Smooth muscle cell (in vitro differentiated cells): ENCODE measurements around the gene CAPSL. TPM values are rescaled to one million over a fixed set of nuclear protein-coding genes. Genes with fewer than 3 reads are reported as not detected.

Experiments
- DNase-seq: peaks from one replicate; lab custom pipeline; 2025; ENCODE audit not compliant: unreplicated experiment; lab: John Stamatoyannopoulos, UW
- H2AFZ ChIP-seq: fragments of 200-600 bp; sonication (generic); 2 replicates; pipeline ENCODE4 v1.6.0; 2016; ENCODE audit warnings: antibody characterized with exemption, low read depth, mild to moderate bottlenecking
- H3F3A ChIP-seq: fragments of 200-600 bp; sonication (generic); 2 replicates; pipeline ENCODE4 v1.6.0; 2017; ENCODE audit warnings: antibody characterized with exemption, low read depth
- H3K27ac ChIP-seq: fragments of 200-600 bp; sonication (generic); 2 replicates; pipeline ENCODE4 v1.5.1; 2016; ENCODE audit warnings: low read depth, mild to moderate bottlenecking
- H3K27me3 ChIP-seq: fragments of 200-600 bp; sonication (generic); 2 replicates; pipeline ENCODE4 v1.6.1; 2016; ENCODE audit warnings: low read depth, mild to moderate bottlenecking
- H3K36me3 ChIP-seq: fragments of 200-600 bp; sonication (generic); 2 replicates; pipeline ENCODE4 v1.5.1; 2016; ENCODE audit warnings: low read depth
- H3K4me1 ChIP-seq: fragments of 200-600 bp; sonication (generic); 2 replicates; pipeline ENCODE4 v1.5.1; 2016; ENCODE audit warnings: low read depth
- H3K4me2 ChIP-seq: fragments of 200-600 bp; sonication (generic); 2 replicates; pipeline ENCODE4 v1.6.0; 2016; ENCODE audit warnings: mild to moderate bottlenecking
- H3K4me3 ChIP-seq: fragments of 200-600 bp; sonication (generic); 2 replicates; pipeline ENCODE4 v1.5.1; 2016; ENCODE audit warnings: mild to moderate bottlenecking
- H3K79me2 ChIP-seq: fragments of 200-600 bp; sonication (generic); 2 replicates; pipeline ENCODE4 v1.6.0; 2016; ENCODE audit warnings: low read depth, mild to moderate bottlenecking
- H3K9ac ChIP-seq: fragments of 200-600 bp; sonication (generic); 2 replicates; pipeline ENCODE4 v1.6.0; 2016; ENCODE audit warnings: low read depth
- H3K9me3 ChIP-seq: fragments of 200-600 bp; sonication (generic); replicated peaks from 2 replicates; pipeline ENCODE4 v1.5.1; 2016; ENCODE audit warnings: low read depth
- H4K20me1 ChIP-seq: fragments of 200-600 bp; sonication (generic); 2 replicates; pipeline ENCODE4 v1.6.0; 2016; ENCODE audit warnings: low read depth
- WGBS: methylation state at CpG from one replicate; pipeline ENCODE4 v1.1.7; 2016; ENCODE audit warnings: low lambda C conversion rate; 5-methylcytosine and 5-hydroxymethylcytosine counted together
- polyA plus RNA-seq: library from polyadenylated mRNA; unstranded; fragments of >200 nt; fragmentation: Nextera tagmentation; extraction: Ambion mirVana; gene quantifications from 2 replicates; pipeline ENCODE4 v1.2.1, GENCODE V29; 2016
- total RNA-seq: library from RNA; depleted of rRNA; stranded (reverse); fragments of >200 nt; gene quantifications from 2 replicates; pipeline ENCODE4 v1.2.3, GENCODE V29; 2014
- TF ChIP-seq, protein P1 (sequence below): fragments of 200-600 bp; sonication (generic); IDR thresholded peaks from 2 replicates; pipeline ENCODE4 v1.5.1; 2017; ENCODE audit warnings: borderline replicate concordance, mild to moderate bottlenecking, antibody characterized with exemption; ENCODE audit not compliant: insufficient read depth, poor library complexity, severe bottlenecking

CAPSL gene
- total and polyA plus RNA-seq, 2 experiments from 2014 or later = 0.13 TPM; not detected in 1

- peak overlapping the region; percentile 88 for H3K27ac ChIP-seq
- no peak for DNase-seq
These were observed 76.7 kb downstream of the CAPSL start for GRCh38 chr5:35861718-35862117.

GRCh38 chr5:35860686-35861085 lies 77.7 kb downstream of the CAPSL start:
- Histone ChIP-seq H3K27me3 (no peaks in the 10 kb centered on the region), H4K20me1 (no peaks in the 10 kb centered on the region), H3K9me3 (no peaks in the 10 kb centered on the region), H2AFZ (no peak overlapping the region), H3K4me1 (peaks cover 31% of the 10 kb centered on the region), H3K27ac (peak overlapping the region; percentile 88), H3K36me3 (peaks cover 6% of the 10 kb centered on the region), H3K4me3 (no peak overlapping the region), H3K4me2 (no peak overlapping the region), H3F3A (peaks cover 16% of the 10 kb centered on the region), H3K79me2 (no peaks in the 10 kb centered on the region), H3K9ac (no peak overlapping the region)
- TF ChIP-seq, protein P1, sequence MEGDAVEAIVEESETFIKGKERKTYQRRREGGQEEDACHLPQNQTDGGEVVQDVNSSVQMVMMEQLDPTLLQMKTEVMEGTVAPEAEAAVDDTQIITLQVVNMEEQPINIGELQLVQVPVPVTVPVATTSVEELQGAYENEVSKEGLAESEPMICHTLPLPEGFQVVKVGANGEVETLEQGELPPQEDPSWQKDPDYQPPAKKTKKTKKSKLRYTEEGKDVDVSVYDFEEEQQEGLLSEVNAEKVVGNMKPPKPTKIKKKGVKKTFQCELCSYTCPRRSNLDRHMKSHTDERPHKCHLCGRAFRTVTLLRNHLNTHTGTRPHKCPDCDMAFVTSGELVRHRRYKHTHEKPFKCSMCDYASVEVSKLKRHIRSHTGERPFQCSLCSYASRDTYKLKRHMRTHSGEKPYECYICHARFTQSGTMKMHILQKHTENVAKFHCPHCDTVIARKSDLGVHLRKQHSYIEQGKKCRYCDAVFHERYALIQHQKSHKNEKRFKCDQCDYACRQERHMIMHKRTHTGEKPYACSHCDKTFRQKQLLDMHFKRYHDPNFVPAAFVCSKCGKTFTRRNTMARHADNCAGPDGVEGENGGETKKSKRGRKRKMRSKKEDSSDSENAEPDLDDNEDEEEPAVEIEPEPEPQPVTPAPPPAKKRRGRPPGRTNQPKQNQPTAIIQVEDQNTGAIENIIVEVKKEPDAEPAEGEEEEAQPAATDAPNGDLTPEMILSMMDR = no peak
- no peak for DNase-seq
- WGBS = 81% methylated on average over 1 of the region's 1 CpG

More at GRCh38 chr5:35861718-35862117, 76.7 kb downstream of the CAPSL start:
- H2AFZ ChIP-seq = no peak overlapping the region
- H3K9me3 ChIP-seq = no peaks in the 10 kb centered on the region
- no peaks in the 10 kb centered on the region for H3K27me3 ChIP-seq
- H4K20me1 ChIP-seq = no peaks in the 10 kb centered on the region
- H3K9ac ChIP-seq = no peak overlapping the region
- no peaks in the 10 kb centered on the region for H3K79me2 ChIP-seq
- WGBS = 73% methylated on average over 1 of the region's 1 CpG
- peaks cover 6% of the 10 kb centered on the region for H3K36me3 ChIP-seq
- no peak overlapping the region for H3K4me3 ChIP-seq
- TF ChIP-seq, protein P1 = no peak
- peaks cover 31% of the 10 kb centered on the region for H3K4me1 ChIP-seq
- H3K4me2 ChIP-seq = no peak overlapping the region
- H3F3A ChIP-seq = peaks cover 16% of the 10 kb centered on the region

- Histone ChIP-seq H3K9ac (peak overlapping the region; percentile 14), H2AFZ (peak overlapping the region; percentile 30), H3K27ac (peak overlapping the region; percentile 88), H3K9me3 (no peaks in the 10 kb centered on the region), H4K20me1 (no peaks in the 10 kb centered on the region), H3K36me3 (peaks cover 2% of the 10 kb centered on the region), H3K4me1 (peaks cover 31% of the 10 kb centered on the region), H3K4me3 (no peak overlapping the region), H3K27me3 (no peaks in the 10 kb centered on the region), H3F3A (peaks cover 16% of the 10 kb centered on the region), H3K4me2 (peak overlapping the region; percentile 79), H3K79me2 (no peaks in the 10 kb centered on the region)
- TF ChIP-seq, protein P1 = no peak
- no peak for DNase-seq
- WGBS = 40% methylated on average over 3 of the region's 3 CpGs
These were observed 79.2 kb downstream of the CAPSL start for GRCh38 chr5:35859101-35859661.

GRCh38 chr5:35857606-35858205 lies 80.7 kb downstream of the CAPSL start:
- Histone ChIP-seq H3K36me3 (no peaks in the 10 kb centered on the region), H3K27ac (peak overlapping the region; percentile 88), H3K79me2 (no peaks in the 10 kb centered on the region), H3F3A (peaks cover 16% of the 10 kb centered on the region), H3K4me1 (peaks cover 31% of the 10 kb centered on the region), H3K4me2 (peak overlapping the region; percentile 79), H3K9me3 (no peaks in the 10 kb centered on the region), H2AFZ (no peak overlapping the region), H3K4me3 (peak overlapping the region; percentile 11), H4K20me1 (no peaks in the 10 kb centered on the region), H3K9ac (peak overlapping the region; percentile 75), H3K27me3 (no peaks in the 10 kb centered on the region)
- no peak for DNase-seq
- WGBS = 28% methylated on average over 2 of the region's 2 CpGs
- TF ChIP-seq, protein P1 = no peak
